Endodermal cell (in vitro differentiated cells): ENCODE measurements around the gene FBXW9. TPM values are rescaled to one million over a fixed set of nuclear protein-coding genes. Genes with fewer than 3 reads are reported as not detected.

Source experiments
- DNase-seq: peaks from one replicate; pipeline ENCODE4 v3.0.0-alpha.2; 2017
- H3K27ac ChIP-seq: 2 replicates; pipeline ENCODE4 v1.5.1; 2013; ENCODE audit warnings: mild to moderate bottlenecking, low read depth, low read length, moderate library complexity
- H3K27me3 ChIP-seq: 2 replicates; pipeline ENCODE4 v1.6.1; 2013; ENCODE audit warnings: mild to moderate bottlenecking, low read length, moderate library complexity; ENCODE audit not compliant: insufficient read depth, control insufficient read depth, poor library complexity, severe bottlenecking
- H3K36me3 ChIP-seq: 2 replicates; pipeline ENCODE4 v1.7.0; 2013; ENCODE audit warnings: mild to moderate bottlenecking, low read length, moderate library complexity; ENCODE audit not compliant: control insufficient read depth, insufficient read depth
- H3K4me1 ChIP-seq: one replicate; pipeline ENCODE4 v1.7.0; 2013; ENCODE audit warnings: low read length; ENCODE audit not compliant: control insufficient read depth, insufficient read depth
- H3K4me3 ChIP-seq: 2 replicates; pipeline ENCODE4 v1.5.1; 2013; ENCODE audit warnings: mild to moderate bottlenecking, low read length, moderate library complexity
- H3K9ac ChIP-seq: 2 replicates; pipeline ENCODE4 v1.6.1; 2013; ENCODE audit warnings: mild to moderate bottlenecking, low read length, moderate library complexity; ENCODE audit not compliant: poor library complexity, severe bottlenecking; ENCODE audit errors: extremely low read depth
- H3K9me3 ChIP-seq: 2 replicates; pipeline ENCODE4 v1.6.1; 2013; ENCODE audit warnings: mild to moderate bottlenecking, low read length, moderate library complexity; ENCODE audit not compliant: control insufficient read depth
- H3K27ac Mint-ChIP-seq: 2 replicates; pipeline ENCODE4 v1.8.0; 2020; ENCODE audit warnings: mixed read lengths
- H3K27me3 Mint-ChIP-seq: 2 replicates; pipeline ENCODE4 v1.8.0; 2021; ENCODE audit warnings: mild to moderate bottlenecking, mixed read lengths; ENCODE audit not compliant: insufficient read depth
- H3K36me3 Mint-ChIP-seq: 2 replicates; pipeline ENCODE4 v1.8.0; 2020; ENCODE audit warnings: low read depth, mixed read lengths
- H3K4me1 Mint-ChIP-seq: 2 replicates; pipeline ENCODE4 v1.8.0; 2020; ENCODE audit warnings: mixed read lengths
- H3K4me3 Mint-ChIP-seq: 2 replicates; pipeline ENCODE4 v1.8.0; 2020; ENCODE audit warnings: mild to moderate bottlenecking, moderate library complexity, mixed read lengths
- H3K9me3 Mint-ChIP-seq: 2 replicates; pipeline ENCODE4 v1.8.0; 2020; ENCODE audit warnings: mild to moderate bottlenecking, mixed read lengths
- WGBS, 2 experiments: methylation state at CpG; one replicate each; pipeline versions ENCODE4 v1.1.5 to v1.1.7; 2013; ENCODE audit warnings: missing lambda C conversion rate in 2 of 2, mixed read lengths in 1 of 2; ENCODE audit not compliant: insufficient coverage in 1 of 2, insufficient read length in 1 of 2; 5-methylcytosine and 5-hydroxymethylcytosine counted together
- total RNA-seq, 2 donors: library from RNA; stranded (reverse); fragmentation: NEBNext Ultra II Directional in 1 of 2; extraction: Animal tissue kit (Norgen Biotek cat#: 25700) in 1 of 2; gene quantifications; 2 replicates in 1 of 2; 3 replicates in 1 of 2; pipeline ENCODE4 v1.2.1, GENCODE V29; 2021
- TF ChIP-seq, protein P1 (sequence below): fragments of 200-600 bp; sonication (generic); conservative IDR thresholded peaks from 2 replicates; pipeline ENCODE4 v1.5.0; 2021; ENCODE audit warnings: antibody characterized with exemption, mild to moderate bottlenecking

Gene FBXW9
- total RNA-seq, 2 donors from 2014 or later = 12.6 to 14.7 TPM

GRCh38 chr19:12708641-12709040 lies 12.2 kb upstream of the FBXW9 start:
- no peaks in the 10 kb centered on the region for H3K4me1 ChIP-seq
- no peaks in the 10 kb centered on the region for H3K27me3 Mint-ChIP-seq
- H3K9ac ChIP-seq = no peak overlapping the region
- peaks cover 74% of the 10 kb centered on the region for H3K36me3 Mint-ChIP-seq
- no peaks in the 10 kb centered on the region for H3K9me3 ChIP-seq
- H3K36me3 ChIP-seq = peaks cover 81% of the 10 kb centered on the region
- no peaks in the 10 kb centered on the region for H3K4me1 Mint-ChIP-seq
- no peak overlapping the region for H3K4me3 ChIP-seq
- no peak overlapping the region for H3K27ac Mint-ChIP-seq
- H3K27ac ChIP-seq = no peak overlapping the region
- H3K9me3 Mint-ChIP-seq = no peaks in the 10 kb centered on the region
- TF ChIP-seq, protein P1, sequence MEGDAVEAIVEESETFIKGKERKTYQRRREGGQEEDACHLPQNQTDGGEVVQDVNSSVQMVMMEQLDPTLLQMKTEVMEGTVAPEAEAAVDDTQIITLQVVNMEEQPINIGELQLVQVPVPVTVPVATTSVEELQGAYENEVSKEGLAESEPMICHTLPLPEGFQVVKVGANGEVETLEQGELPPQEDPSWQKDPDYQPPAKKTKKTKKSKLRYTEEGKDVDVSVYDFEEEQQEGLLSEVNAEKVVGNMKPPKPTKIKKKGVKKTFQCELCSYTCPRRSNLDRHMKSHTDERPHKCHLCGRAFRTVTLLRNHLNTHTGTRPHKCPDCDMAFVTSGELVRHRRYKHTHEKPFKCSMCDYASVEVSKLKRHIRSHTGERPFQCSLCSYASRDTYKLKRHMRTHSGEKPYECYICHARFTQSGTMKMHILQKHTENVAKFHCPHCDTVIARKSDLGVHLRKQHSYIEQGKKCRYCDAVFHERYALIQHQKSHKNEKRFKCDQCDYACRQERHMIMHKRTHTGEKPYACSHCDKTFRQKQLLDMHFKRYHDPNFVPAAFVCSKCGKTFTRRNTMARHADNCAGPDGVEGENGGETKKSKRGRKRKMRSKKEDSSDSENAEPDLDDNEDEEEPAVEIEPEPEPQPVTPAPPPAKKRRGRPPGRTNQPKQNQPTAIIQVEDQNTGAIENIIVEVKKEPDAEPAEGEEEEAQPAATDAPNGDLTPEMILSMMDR = no peak
- H3K27me3 ChIP-seq = no peaks in the 10 kb centered on the region
- 95 to 96% methylated on average over 8 of the region's 8 CpGs for WGBS, 2 experiments
- no peak overlapping the region for H3K4me3 Mint-ChIP-seq
- no peak for DNase-seq

DNA sequence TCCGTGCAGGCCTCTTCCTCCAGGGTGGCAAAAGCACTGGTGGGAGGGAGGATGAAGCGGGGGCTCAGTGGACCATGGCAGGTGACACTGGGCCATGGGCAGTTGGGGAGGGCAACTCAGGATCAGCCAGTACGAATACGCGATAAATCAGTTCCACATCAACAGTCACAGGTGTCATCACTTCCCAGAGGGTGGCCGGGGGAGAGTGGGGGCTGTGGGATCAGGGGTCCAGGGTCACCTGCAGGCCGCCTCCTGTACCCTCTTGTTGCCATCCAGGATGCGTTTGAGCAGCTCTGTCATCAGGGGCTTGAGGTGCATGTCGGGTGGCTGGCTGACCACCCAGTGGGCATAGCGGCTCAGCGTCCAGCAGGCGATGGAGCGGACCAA lies 9.9 kb upstream of the FBXW9 start:
- Mint-ChIP-seq H3K4me1 (peaks cover 2% of the 10 kb centered on the region), H3K36me3 (peaks cover 76% of the 10 kb centered on the region), H3K4me3 (no peak overlapping the region), H3K27ac (no peak overlapping the region), H3K27me3 (no peaks in the 10 kb centered on the region), H3K9me3 (no peaks in the 10 kb centered on the region)
- Histone ChIP-seq H3K4me1 (no peaks in the 10 kb centered on the region), H3K9me3 (no peaks in the 10 kb centered on the region), H3K27me3 (no peaks in the 10 kb centered on the region), H3K4me3 (no peak overlapping the region), H3K36me3 (peaks cover 88% of the 10 kb centered on the region), H3K9ac (no peak overlapping the region), H3K27ac (no peak overlapping the region)
- WGBS, 2 experiments = 96% methylated on average over 12 to 13 of the region's 13 CpGs
- TF ChIP-seq, protein P1 = no peak
- DNase-seq = no peak

DNA sequence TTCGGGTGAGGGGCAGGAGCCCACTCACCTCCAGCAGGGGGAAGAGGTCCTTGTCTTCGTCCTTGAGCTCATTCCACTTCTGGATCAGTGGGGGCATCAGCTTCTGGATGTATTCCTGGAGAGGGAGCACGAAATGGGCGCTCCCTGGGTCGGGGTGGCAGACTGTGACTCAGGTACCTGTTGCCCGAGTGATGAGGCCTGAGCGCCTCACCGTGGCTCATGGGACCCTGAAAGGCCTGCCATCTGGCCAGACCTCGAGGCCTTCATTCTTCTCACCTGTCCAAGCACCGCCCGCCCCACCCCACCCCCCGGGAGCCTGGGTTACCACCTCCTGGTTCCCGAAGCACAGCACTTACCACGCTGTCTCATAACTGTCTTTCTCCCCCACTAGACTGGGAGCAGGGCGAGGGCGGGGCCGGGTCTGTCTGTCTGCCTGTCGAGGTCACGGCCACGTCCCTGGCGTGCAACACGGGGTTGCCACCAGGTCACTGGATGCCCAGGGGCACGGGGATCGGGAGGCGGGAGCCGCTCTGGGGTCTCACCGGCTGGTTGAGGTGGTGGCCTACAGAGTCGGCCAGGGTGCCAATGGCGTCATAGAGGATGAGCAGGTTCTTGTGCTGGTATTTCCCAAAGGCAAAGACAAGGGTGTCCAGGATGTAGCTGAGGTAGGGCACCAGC lies 9.4 kb upstream of the FBXW9 start:
- Histone ChIP-seq H3K4me3 (no peak overlapping the region), H3K9me3 (no peaks in the 10 kb centered on the region), H3K36me3 (peaks cover 88% of the 10 kb centered on the region), H3K9ac (no peak overlapping the region), H3K27ac (no peak overlapping the region), H3K4me1 (no peaks in the 10 kb centered on the region), H3K27me3 (no peaks in the 10 kb centered on the region)
- Mint-ChIP-seq H3K4me1 (peaks cover 2% of the 10 kb centered on the region), H3K4me3 (no peak overlapping the region), H3K9me3 (no peaks in the 10 kb centered on the region), H3K27ac (no peak overlapping the region), H3K27me3 (no peaks in the 10 kb centered on the region), H3K36me3 (peaks cover 76% of the 10 kb centered on the region)
- no peak for DNase-seq
- WGBS, 2 experiments = 92 to 94% methylated on average over 21 to 29 of the region's 29 CpGs
- TF ChIP-seq, protein P1 = no peak
